Spinal cord (tissue), 10 donors: ENCODE data around the gene TPST1. TPM values are rescaled to one million over a fixed set of nuclear protein-coding genes. Genes with fewer than 3 reads are reported as not detected.
"Not testable (repeated sequence)": the region's sequence is repeated elsewhere in the genome, so short reads cannot be mapped to it uniquely, and the experiment has no call there.

Experiments used
- DNase-seq, 6 donors: peaks; one replicate each; pipeline versions ENCODE4 v3.0.0 to v3.0.0-alpha.2; 2013 to 2015; ENCODE audit warnings: low spot score in 6 of 6, low read depth in 4 of 6
- H3K27ac ChIP-seq: one replicate; pipeline ENCODE4 v1.5.1; 2013; ENCODE audit warnings: low read depth, low read length, control low read depth
- H3K27me3 ChIP-seq: one replicate; pipeline ENCODE4 v1.6.1; 2013; ENCODE audit warnings: low read length; ENCODE audit not compliant: control insufficient read depth, insufficient read depth
- H3K36me3 ChIP-seq: one replicate; pipeline ENCODE4 v1.6.1; 2013; ENCODE audit warnings: low read length; ENCODE audit not compliant: control insufficient read depth, insufficient read depth
- H3K4me1 ChIP-seq: one replicate; pipeline ENCODE4 v1.6.1; 2013; ENCODE audit warnings: low read length; ENCODE audit not compliant: control insufficient read depth, insufficient read depth
- H3K4me3 ChIP-seq: one replicate; pipeline ENCODE4 v1.5.1; 2013; ENCODE audit warnings: low read depth, low read length, control low read depth
- H3K9me3 ChIP-seq: one replicate; pipeline ENCODE4 v1.6.1; 2013; ENCODE audit warnings: low read length; ENCODE audit not compliant: control insufficient read depth, insufficient read depth
- WGBS: methylation state at CpG from one replicate; pipeline ENCODE4 v1.1.5; 2013; ENCODE audit warnings: missing lambda C conversion rate; ENCODE audit not compliant: insufficient coverage; 5-methylcytosine and 5-hydroxymethylcytosine counted together
- polyA plus RNA-seq, 2 donors: library from polyadenylated mRNA; unstranded; fragments of 120-200 nt; gene quantifications; one replicate each; pipeline ENCODE4 v1.2.1, GENCODE V29; 2013; ENCODE audit not compliant: insufficient read length in 2 of 2
- total RNA-seq, 2 donors: library from RNA; depleted of rRNA in 1 of 2; stranded (reverse); fragments of 120-200 nt in 1 of 2; fragments of >200 nt in 1 of 2; gene quantifications; one replicate each; pipeline versions ENCODE4 v1.2.3 to v1.2.4, GENCODE V29; 2013 to 2014
- donor health status: healthy.

Gene TPST1
- total and polyA plus RNA-seq, 4 donors = 47.9 to 77.4 (median 55.0) TPM

GRCh38 chr7:66170309-66171231 is 34.6 kb upstream of the TPST1 start:
- no peaks in the 10 kb centered on the region for H3K27me3 ChIP-seq
- no peaks in the 10 kb centered on the region for H3K9me3 ChIP-seq
- peak in 1 of 6 donors; percentile 11 for DNase-seq
- no peak overlapping the region for H3K4me3 ChIP-seq
- no peaks in the 10 kb centered on the region for H3K36me3 ChIP-seq
- no peaks in the 10 kb centered on the region for H3K4me1 ChIP-seq
- H3K27ac ChIP-seq = no peak overlapping the region
- 47% methylated on average over 12 of the region's 16 CpGs for WGBS

GRCh38 chr7:66172536-66173401 is 32.4 kb upstream of the TPST1 start:
- WGBS = 80% methylated on average over 2 of the region's 9 CpGs
- not testable (repeated sequence) for H3K9me3 ChIP-seq, H3K27ac ChIP-seq, H3K36me3 ChIP-seq, H3K27me3 ChIP-seq, H3K4me1 ChIP-seq, H3K4me3 ChIP-seq
- peak in 2 of 6 donors; percentile 68 to 75 for DNase-seq

GRCh38 chr7:66173856-66174255 is 31.3 kb upstream of the TPST1 start:
- no peak for DNase-seq
- Histone ChIP-seq H3K4me3 (no peak overlapping the region), H3K9me3 (no peaks in the 10 kb centered on the region), H3K36me3 (no peaks in the 10 kb centered on the region), H3K27ac (no peak overlapping the region), H3K27me3 (no peaks in the 10 kb centered on the region), H3K4me1 (no peaks in the 10 kb centered on the region)
- WGBS = no CpG with 5 or more reads among the region's 5 CpGs

GRCh38 chr7:66175006-66175405 is 30.1 kb upstream of the TPST1 start:
- WGBS = 51% methylated on average over 2 of the region's 8 CpGs
- not testable (repeated sequence) for H3K27ac ChIP-seq, H3K9me3 ChIP-seq, DNase-seq, H3K27me3 ChIP-seq, H3K4me1 ChIP-seq, H3K4me3 ChIP-seq, H3K36me3 ChIP-seq

- Histone ChIP-seq H3K4me3 (no peak overlapping the region), H3K27ac (no peak overlapping the region), H3K9me3 (no peaks in the 10 kb centered on the region), H3K36me3 (no peaks in the 10 kb centered on the region), H3K27me3 (no peaks in the 10 kb centered on the region), H3K4me1 (no peaks in the 10 kb centered on the region)
- 83% methylated on average over 2 of the region's 2 CpGs for WGBS
- no peak for DNase-seq
Observed at GRCh38 chr7:66176914-66177313, 28.2 kb upstream of the TPST1 start.

- Histone ChIP-seq H3K4me1 (no peaks in the 10 kb centered on the region), H3K9me3 (no peaks in the 10 kb centered on the region), H3K27me3 (no peaks in the 10 kb centered on the region), H3K36me3 (no peaks in the 10 kb centered on the region), H3K4me3 (no peak overlapping the region), H3K27ac (no peak overlapping the region)
- DNase-seq = no peak
- 100% methylated on average over 1 of the region's 2 CpGs for WGBS
Observed at GRCh38 chr7:66178258-66178657, 26.9 kb upstream of the TPST1 start.

- H3K27ac ChIP-seq = no peak overlapping the region
- DNase-seq = no peak
- H3K27me3 ChIP-seq = no peaks in the 10 kb centered on the region
- H3K4me3 ChIP-seq = no peak overlapping the region
- peaks cover 1% of the 10 kb centered on the region for H3K9me3 ChIP-seq
- H3K36me3 ChIP-seq = no peaks in the 10 kb centered on the region
- H3K4me1 ChIP-seq = no peaks in the 10 kb centered on the region
Observed at GRCh38 chr7:66181329-66181728, 23.8 kb upstream of the TPST1 start.

- Histone ChIP-seq H3K9me3 (peaks cover 1% of the 10 kb centered on the region), H3K4me3 (no peak overlapping the region), H3K36me3 (no peaks in the 10 kb centered on the region), H3K27ac (no peak overlapping the region), H3K27me3 (no peaks in the 10 kb centered on the region), H3K4me1 (no peaks in the 10 kb centered on the region)
- 90% methylated on average over 2 of the region's 2 CpGs for WGBS
- no peak for DNase-seq
Observed at GRCh38 chr7:66181845-66182244, 23.3 kb upstream of the TPST1 start.

- no peaks in the 10 kb centered on the region for H3K27me3 ChIP-seq
- WGBS = 90% methylated on average over 4 of the region's 6 CpGs
- no peaks in the 10 kb centered on the region for H3K36me3 ChIP-seq
- no peak overlapping the region for H3K4me3 ChIP-seq
- H3K4me1 ChIP-seq = no peaks in the 10 kb centered on the region
- no peak overlapping the region for H3K27ac ChIP-seq
- no peak for DNase-seq
- H3K9me3 ChIP-seq = peaks cover 1% of the 10 kb centered on the region
Observed at GRCh38 chr7:66182920-66183319, 22.2 kb upstream of the TPST1 start.
